SW480 (cell line): ENCODE results near the gene WARS2.

Source experiments
- DNase-seq: peaks from one replicate; pipeline ENCODE4 v3.0.0-alpha.2; 2016; ENCODE audit warnings: low spot score

Gene WARS2

GRCh38 chr1:119015547-119015946 is 124.9 kb downstream of the WARS2 start:
- DNase-seq: no peak

- peak; percentile 42 for DNase-seq
Measured at GRCh38 chr1:119012383-119012782, 128.1 kb downstream of the WARS2 start.

GRCh38 chr1:119011706-119012105 is 128.7 kb downstream of the WARS2 start:
- DNase-seq: no peak

- no peak for DNase-seq
Measured at GRCh38 chr1:119011116-119011515, 129.3 kb downstream of the WARS2 start.

- DNase-seq: no peak
Measured at GRCh38 chr1:119010201-119010600, 130.3 kb downstream of the WARS2 start.

- DNase-seq: no peak
Measured at GRCh38 chr1:119009312-119009655, 131.2 kb downstream of the WARS2 start.

GRCh38 chr1:119008483-119009311 is 131.8 kb downstream of the WARS2 start:
- DNase-seq: peak; percentile 26

GRCh38 chr1:119007670-119008482 is 132.6 kb downstream of the WARS2 start:
- no peak for DNase-seq

- DNase-seq: no peak
Measured at GRCh38 chr1:119007339-119007669, 133.1 kb downstream of the WARS2 start.

- DNase-seq: no peak
Measured at GRCh38 chr1:119006406-119007279, 133.8 kb downstream of the WARS2 start.

- DNase-seq: no peak
Measured at GRCh38 chr1:119005724-119006405, 134.6 kb downstream of the WARS2 start.

GRCh38 chr1:119004781-119005180 is 135.7 kb downstream of the WARS2 start:
- DNase-seq: no peak

GRCh38 chr1:119004129-119004527 is 136.3 kb downstream of the WARS2 start:
- no peak for DNase-seq

GRCh38 chr1:119003413-119004128 is 136.9 kb downstream of the WARS2 start:
- DNase-seq: no peak

- DNase-seq: peak; percentile 82
Measured at GRCh38 chr1:119002028-119002686, 138.3 kb downstream of the WARS2 start.

GRCh38 chr1:119001181-119002027 is 139.0 kb downstream of the WARS2 start:
- peak; percentile 19 for DNase-seq

- no peak for DNase-seq
Measured at GRCh38 chr1:119000371-119001180, 139.9 kb downstream of the WARS2 start.

- DNase-seq: no peak
Measured at GRCh38 chr1:118999348-119000071, 140.9 kb downstream of the WARS2 start.
